Keratinocyte (primary cell): ENCODE results near the gene ATP11A. TPM values are rescaled to one million over a fixed set of nuclear protein-coding genes. Genes with fewer than 3 reads are reported as not detected.

Experiments
- DNase-seq: peaks from one replicate; pipeline ENCODE4 v3.0.0-alpha.2; 2011; ENCODE audit warnings: low read depth, missing footprints, low spot score
- FAIRE-seq: peaks from 2 replicates; lab custom pipeline; 2011; peaks lifted over from hg19 to GRCh38; lab: Jason Lieb, UNC
- H2AFZ ChIP-seq: 2 replicates; pipeline ENCODE4 v1.6.0; 2012; ENCODE audit warnings: low read length, control low read depth, inconsistent platforms; ENCODE audit not compliant: control insufficient read depth
- H3K27ac ChIP-seq: 2 replicates; pipeline ENCODE4 v1.5.1; 2011; ENCODE audit warnings: low read length; ENCODE audit not compliant: control insufficient read depth, insufficient read depth
- H3K27me3 ChIP-seq: 3 replicates; pipeline ENCODE4 v1.6.0; 2011; ENCODE audit warnings: low read length; ENCODE audit not compliant: control insufficient read depth, insufficient read depth; ENCODE audit errors: extremely low read depth
- H3K36me3 ChIP-seq, 2 experiments: 2 replicates in 1 of 2; 3 replicates in 1 of 2; pipeline ENCODE4 v1.5.1; 2011; ENCODE audit warnings: low read length in 2 of 2, mild to moderate bottlenecking in 1 of 2; ENCODE audit not compliant: control insufficient read depth in 2 of 2, insufficient read depth in 2 of 2; ENCODE audit errors: extremely low read depth in 1 of 2
- H3K4me1 ChIP-seq: 3 replicates; pipeline ENCODE4 v1.5.1; 2011; ENCODE audit warnings: low read length; ENCODE audit not compliant: control insufficient read depth, insufficient read depth; ENCODE audit errors: extremely low read depth
- H3K4me2 ChIP-seq: 3 replicates; pipeline ENCODE4 v1.6.0; 2011; ENCODE audit warnings: low read depth, low read length; ENCODE audit not compliant: control insufficient read depth, insufficient read depth; ENCODE audit errors: extremely low read depth
- H3K4me3 ChIP-seq, 3 experiments: fragments of 200-600 bp in 1 of 3; sonication (generic) in 1 of 3; 2 replicates in 2 of 3; 3 replicates in 1 of 3; pipeline ENCODE4 v1.5.1; 2011 to 2016; ENCODE audit warnings: low read length in 3 of 3, mild to moderate bottlenecking in 3 of 3, control low read depth in 2 of 3, inconsistent platforms in 1 of 3, low read depth in 1 of 3, mixed read lengths in 1 of 3, mixed run types in 1 of 3, moderate library complexity in 1 of 3; ENCODE audit not compliant: control insufficient read depth in 2 of 3, insufficient read depth in 2 of 3; ENCODE audit errors: extremely low read depth in 1 of 3
- H3K79me2 ChIP-seq: 2 replicates; pipeline ENCODE4 v1.6.0; 2012; ENCODE audit warnings: low read length; ENCODE audit not compliant: control insufficient read depth, insufficient read depth
- H3K9ac ChIP-seq: 3 replicates; pipeline ENCODE4 v1.6.0; 2011; ENCODE audit warnings: low read length; ENCODE audit not compliant: control insufficient read depth, insufficient read depth; ENCODE audit errors: extremely low read depth
- H3K9me1 ChIP-seq: 3 replicates; pipeline ENCODE4 v1.6.0; 2011; ENCODE audit warnings: low read length; ENCODE audit not compliant: control insufficient read depth, insufficient read depth; ENCODE audit errors: extremely low read depth
- H3K9me3 ChIP-seq: 2 replicates; pipeline ENCODE4 v1.5.1; 2012; ENCODE audit warnings: low read depth, low read length; ENCODE audit not compliant: control insufficient read depth
- H4K20me1 ChIP-seq: 3 replicates; pipeline ENCODE4 v1.6.0; 2011; ENCODE audit warnings: low read length; ENCODE audit not compliant: control insufficient read depth, insufficient read depth; ENCODE audit errors: extremely low read depth
- EZH2 ChIP-seq: IDR thresholded peaks from one replicate; pipeline ENCODE4 v1.6.1; 2012; ENCODE audit warnings: inconsistent platforms, mild to moderate bottlenecking, low read length, moderate library complexity
- dilution Hi-C: fragments of 300-500 bp; cut with MboI; formaldehyde crosslinking; loops from one replicate; pipeline ENCODE4 v1.7.0; 2020; ENCODE audit warnings: low sequenced_read_pairs; ENCODE audit not compliant: extremely low pct_ligation_motif_present
- polyA plus RNA-seq, 5 experiments: library from polyadenylated mRNA; depleted of rRNA in 3 of 5; stranded (reverse) in 3 of 5; stranded (forward) in 1 of 5; unstranded in 1 of 5; fragments of >200 nt; gene quantifications; 1 replicate in 1 of 5; 2 replicates in 3 of 5; 3 replicates in 1 of 5; pipeline versions ENCODE4 v1.2.1 to v1.2.3, GENCODE V29; 2011 to 2012; ENCODE audit warnings: missing spikeins in 2 of 5, low read depth in 1 of 5, low replicate concordance in 1 of 5
- TF ChIP-seq, protein P1 (sequence below), 3 experiments: IDR thresholded peaks in 1 of 3; conservative IDR thresholded peaks in 1 of 3; optimal IDR thresholded peaks in 1 of 3; 2 replicates in 2 of 3; 3 replicates in 1 of 3; pipeline versions ENCODE3 to v1.5.1; 2011; ENCODE audit warnings: low read length in 3 of 3, mild to moderate bottlenecking in 3 of 3, moderate library complexity in 2 of 3, control low read depth in 1 of 3, inconsistent platforms in 1 of 3; ENCODE audit not compliant: insufficient read depth in 2 of 3; ENCODE audit errors: extremely low read depth in 1 of 3

Gene ATP11A
- polyA plus RNA-seq, 1 donor (not counting 4 experiments of a cell fraction or from before 2014, with no cell fraction given), result 4.3 TPM

DNA sequence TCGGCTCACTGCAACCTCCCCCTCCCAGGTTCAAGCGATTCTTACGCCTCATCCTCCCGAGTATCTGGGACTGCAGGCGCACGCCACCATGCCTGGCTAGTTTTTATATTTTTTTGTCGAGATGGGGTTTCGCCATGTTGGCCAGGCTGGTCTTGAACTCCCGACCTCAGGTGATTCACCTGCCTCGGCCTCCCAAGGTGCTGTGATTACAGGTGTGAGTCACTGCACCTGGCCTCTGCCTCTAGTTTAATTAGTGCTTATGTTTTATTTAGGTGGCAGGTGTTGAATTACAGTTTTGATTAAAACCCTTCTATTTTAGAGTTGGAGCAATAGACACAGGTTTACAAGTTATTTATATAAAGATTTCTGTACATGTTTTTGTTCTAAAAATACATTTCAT lies 42.8 kb downstream of the ATP11A start:
- Histone ChIP-seq H3K4me3 (no peak overlapping the region), H3K9ac (no peak overlapping the region), H3K4me1 (no peaks in the 10 kb centered on the region), H3K79me2 (peaks cover 17% of the 10 kb centered on the region), H3K36me3 (no peaks in the 10 kb centered on the region), H3K27me3 (no peaks in the 10 kb centered on the region), H3K27ac (no peak overlapping the region), H3K9me1 (no peaks in the 10 kb centered on the region), H2AFZ (no peak overlapping the region), H3K4me2 (no peak overlapping the region), H4K20me1 (no peaks in the 10 kb centered on the region), H3K9me3 (no peaks in the 10 kb centered on the region)
- FAIRE-seq, result no peak
- dilution Hi-C loops, result no loop called here
- DNase-seq, result no peak
- no peak for TF ChIP-seq EZH2
- TF ChIP-seq, protein P1, sequence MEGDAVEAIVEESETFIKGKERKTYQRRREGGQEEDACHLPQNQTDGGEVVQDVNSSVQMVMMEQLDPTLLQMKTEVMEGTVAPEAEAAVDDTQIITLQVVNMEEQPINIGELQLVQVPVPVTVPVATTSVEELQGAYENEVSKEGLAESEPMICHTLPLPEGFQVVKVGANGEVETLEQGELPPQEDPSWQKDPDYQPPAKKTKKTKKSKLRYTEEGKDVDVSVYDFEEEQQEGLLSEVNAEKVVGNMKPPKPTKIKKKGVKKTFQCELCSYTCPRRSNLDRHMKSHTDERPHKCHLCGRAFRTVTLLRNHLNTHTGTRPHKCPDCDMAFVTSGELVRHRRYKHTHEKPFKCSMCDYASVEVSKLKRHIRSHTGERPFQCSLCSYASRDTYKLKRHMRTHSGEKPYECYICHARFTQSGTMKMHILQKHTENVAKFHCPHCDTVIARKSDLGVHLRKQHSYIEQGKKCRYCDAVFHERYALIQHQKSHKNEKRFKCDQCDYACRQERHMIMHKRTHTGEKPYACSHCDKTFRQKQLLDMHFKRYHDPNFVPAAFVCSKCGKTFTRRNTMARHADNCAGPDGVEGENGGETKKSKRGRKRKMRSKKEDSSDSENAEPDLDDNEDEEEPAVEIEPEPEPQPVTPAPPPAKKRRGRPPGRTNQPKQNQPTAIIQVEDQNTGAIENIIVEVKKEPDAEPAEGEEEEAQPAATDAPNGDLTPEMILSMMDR (optimal IDR thresholded peaks at IDR 0.05 in 1 of 3, IDR thresholded peaks at IDR 0.05 in 1 of 3, conservative IDR thresholded peaks at IDR 0.05 in 1 of 3; ENCODE audit: extremely low read depth in 1 of 3, insufficient read depth in 2 of 3, low read length in 3 of 3), result no peak

GRCh38 chr13:112733112-112733511 lies 43.3 kb downstream of the ATP11A start:
- peaks cover 15% of the 10 kb centered on the region for H3K79me2 ChIP-seq

More at GRCh38 chr13:112733112-112733511, 43.3 kb downstream of the ATP11A start:
- no peak overlapping the region for H3K27ac ChIP-seq
- H3K4me3 ChIP-seq, result no peak overlapping the region
- no peaks in the 10 kb centered on the region for H3K27me3 ChIP-seq
- no peak overlapping the region for H2AFZ ChIP-seq
- H3K4me2 ChIP-seq, result no peak overlapping the region
- DNase-seq (no peak), FAIRE-seq (no peak)
- H3K9ac ChIP-seq, result no peak overlapping the region
- no peaks in the 10 kb centered on the region for H3K4me1 ChIP-seq
- no peaks in the 10 kb centered on the region for H3K9me1 ChIP-seq
- dilution Hi-C loops, result no loop called here
- no peaks in the 10 kb centered on the region for H4K20me1 ChIP-seq
- H3K36me3 ChIP-seq, result no peaks in the 10 kb centered on the region
- H3K9me3 ChIP-seq, result no peaks in the 10 kb centered on the region
- TF ChIP-seq EZH2, result no peak
- TF ChIP-seq, protein P1 (optimal IDR thresholded peaks at IDR 0.05 in 1 of 3, IDR thresholded peaks at IDR 0.05 in 1 of 3, conservative IDR thresholded peaks at IDR 0.05 in 1 of 3; ENCODE audit: extremely low read depth in 1 of 3, insufficient read depth in 2 of 3, low read length in 3 of 3), result no peak
